ENCODE measurements around the gene USP17L24. TPM values are rescaled to one million over a fixed set of nuclear protein-coding genes. Genes with fewer than 3 reads are reported as not detected.

USP17L24 gene
- total RNA-seq, 4 donors from 2014 or later, result not detected

Other genes with a start within 250 kb of the USP17L24 start
- gene FAM90A26, start 154.8 kb upstream of the USP17L24 start, total RNA-seq, result not detected
- not detected for gene USP17L10, start 114.5 kb upstream of the USP17L24 start, total RNA-seq
- gene USP17L11, start 109.8 kb upstream of the USP17L24 start, total RNA-seq, result not detected
- not detected for gene USP17L12, start 105.0 kb upstream of the USP17L24 start, total RNA-seq
- not detected for gene USP17L13, start 100.3 kb upstream of the USP17L24 start, total RNA-seq
- not detected for gene USP17L15, start 90.8 kb upstream of the USP17L24 start, total RNA-seq
- not detected for gene USP17L17, start 81.3 kb upstream of the USP17L24 start, total RNA-seq
- not detected for gene USP17L18, start 76.5 kb upstream of the USP17L24 start, total RNA-seq
- not detected for gene USP17L19, start 71.8 kb upstream of the USP17L24 start, total RNA-seq
- not detected for gene USP17L20, start 67.0 kb upstream of the USP17L24 start, total RNA-seq
- gene USP17L21, start 62.3 kb upstream of the USP17L24 start, total RNA-seq, result not detected
- not detected for gene USP17L22, start 57.5 kb upstream of the USP17L24 start, total RNA-seq
- not detected for gene USP17L25, start 4.7 kb downstream of the USP17L24 start, total RNA-seq
- not detected for gene USP17L26, start 9.5 kb downstream of the USP17L24 start, total RNA-seq
- not detected for gene USP17L5, start 14.2 kb downstream of the USP17L24 start, total RNA-seq
- not detected for gene USP17L27, start 19.0 kb downstream of the USP17L24 start, total RNA-seq
- not detected for gene USP17L28, start 23.7 kb downstream of the USP17L24 start, total RNA-seq
- not detected for gene USP17L29, start 28.5 kb downstream of the USP17L24 start, total RNA-seq
- gene USP17L30, start 38.0 kb downstream of the USP17L24 start, total RNA-seq, result not detected
- gene DEFB131A, start 119.2 kb downstream of the USP17L24 start, total RNA-seq, result not detected